Small intestine (tissue), 7 donors: ENCODE measurements around the gene ADAMTSL3. TPM values are rescaled to one million over a fixed set of nuclear protein-coding genes. Genes with fewer than 3 reads are reported as not detected.

ENCODE experiments used
- DNase-seq, 2 donors: peaks; one replicate each; pipeline versions ENCODE4 v3.0.0 to v3.0.0-alpha.2; 2013
- FAIRE-seq: peaks from 2 replicates; lab custom pipeline; 2012; peaks lifted over from hg19 to GRCh38; lab: Jason Lieb, UNC
- H3K27ac ChIP-seq, 3 donors: one replicate each; pipeline ENCODE4 v1.5.1; 2013; ENCODE audit warnings: low read length in 2 of 3, mild to moderate bottlenecking in 2 of 3, control low read depth in 1 of 3, inconsistent platforms in 1 of 3, low read depth in 1 of 3, moderate library complexity in 1 of 3
- H3K27me3 ChIP-seq, 3 donors: one replicate each; pipeline ENCODE4 v1.6.1; 2013; ENCODE audit warnings: low read length in 3 of 3, inconsistent platforms in 1 of 3; ENCODE audit not compliant: control insufficient read depth in 3 of 3, insufficient read depth in 3 of 3
- H3K36me3 ChIP-seq, 3 donors: one replicate each; pipeline ENCODE4 v1.6.1; 2013; ENCODE audit warnings: low read length in 3 of 3, inconsistent platforms in 1 of 3, low read depth in 1 of 3, mild to moderate bottlenecking in 1 of 3, moderate library complexity in 1 of 3; ENCODE audit not compliant: control insufficient read depth in 3 of 3, insufficient read depth in 2 of 3
- H3K4me1 ChIP-seq, 3 donors: one replicate each; pipeline ENCODE4 v1.6.1; 2013; ENCODE audit warnings: low read length in 2 of 3, inconsistent platforms in 1 of 3, low read depth in 1 of 3, mild to moderate bottlenecking in 1 of 3, moderate library complexity in 1 of 3; ENCODE audit not compliant: control insufficient read depth in 3 of 3, insufficient read depth in 2 of 3
- H3K4me3 ChIP-seq, 3 donors: one replicate each; pipeline ENCODE4 v1.5.1; 2013; ENCODE audit warnings: low read length in 3 of 3, control low read depth in 1 of 3, inconsistent platforms in 1 of 3, low read depth in 1 of 3, mild to moderate bottlenecking in 1 of 3, moderate library complexity in 1 of 3
- H3K9me3 ChIP-seq, 2 donors: one replicate each; pipeline ENCODE4 v1.6.1; 2013; ENCODE audit warnings: low read depth in 1 of 2, low read length in 1 of 2; ENCODE audit not compliant: control insufficient read depth in 2 of 2, insufficient read depth in 1 of 2
- WGBS, 3 donors: extraction: QIAGEN DNeasy Blood & Tissue Kit; methylation state at CpG; one replicate each; pipeline ENCODE4 v1.1.7; 2013; 5-methylcytosine and 5-hydroxymethylcytosine counted together
- polyA plus RNA-seq, 4 donors: library from polyadenylated mRNA; stranded (reverse) in 3 of 4; unstranded in 1 of 4; fragments of 200-250 nt in 3 of 4; fragments of 120-200 nt in 1 of 4; gene quantifications; one replicate each; pipeline versions ENCODE4 v1.2.1 to v1.2.3, GENCODE V29; 2013
- donor health status: healthy with polysubstance abuse.
- donor health status: control.
- donor health status: control.
- donor health status: Bipolar disorder and iron deficiency.
- donor health status: healthy.

Gene ADAMTSL3
- polyA plus RNA-seq, 4 donors = 0.22 to 1.6 (median 0.93) TPM

GRCh38 chr15:83842281-83842680 is 188.4 kb downstream of the ADAMTSL3 start:
- DNase-seq = no peak
- no peaks in the 10 kb centered on the region for H3K27me3 ChIP-seq
- no peak overlapping the region for H3K27ac ChIP-seq
- H3K4me1 ChIP-seq = no peaks in the 10 kb centered on the region
- no peaks in the 10 kb centered on the region for H3K9me3 ChIP-seq
- FAIRE-seq = no peak
- H3K4me3 ChIP-seq = no peak overlapping the region
- 49 to 60% (median 50%) methylated on average over 6 of the region's 6 CpGs for WGBS, 3 donors
- no peaks in the 10 kb centered on the region for H3K36me3 ChIP-seq

DNA sequence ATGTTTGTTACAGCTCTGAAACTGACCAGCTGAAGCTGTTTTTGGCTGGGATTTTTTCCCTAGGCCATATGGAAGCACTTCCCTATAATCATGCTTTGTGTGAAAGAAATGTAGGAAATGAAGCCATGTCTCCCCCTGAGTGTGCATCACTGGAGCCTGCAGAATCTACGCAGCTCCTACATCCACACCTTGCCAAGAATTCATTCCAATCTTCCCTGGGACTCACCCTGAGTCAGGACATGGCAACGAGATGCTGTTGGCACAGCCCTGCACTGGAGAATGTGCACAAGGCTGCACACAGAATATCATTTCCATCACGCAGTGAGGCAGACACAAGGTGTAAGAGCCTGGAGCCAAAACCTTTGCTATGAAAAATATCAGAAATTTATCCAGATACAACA is 189.5 kb downstream of the ADAMTSL3 start:
- no peaks in the 10 kb centered on the region for H3K36me3 ChIP-seq
- H3K4me3 ChIP-seq = no peak overlapping the region
- FAIRE-seq = no peak
- H3K27ac ChIP-seq = no peak overlapping the region
- 62 to 71% (median 65%) methylated on average over 3 of the region's 3 CpGs for WGBS, 3 donors
- no peak for DNase-seq
- no peaks in the 10 kb centered on the region for H3K9me3 ChIP-seq
- no peaks in the 10 kb centered on the region for H3K4me1 ChIP-seq
- no peaks in the 10 kb centered on the region for H3K27me3 ChIP-seq

DNA sequence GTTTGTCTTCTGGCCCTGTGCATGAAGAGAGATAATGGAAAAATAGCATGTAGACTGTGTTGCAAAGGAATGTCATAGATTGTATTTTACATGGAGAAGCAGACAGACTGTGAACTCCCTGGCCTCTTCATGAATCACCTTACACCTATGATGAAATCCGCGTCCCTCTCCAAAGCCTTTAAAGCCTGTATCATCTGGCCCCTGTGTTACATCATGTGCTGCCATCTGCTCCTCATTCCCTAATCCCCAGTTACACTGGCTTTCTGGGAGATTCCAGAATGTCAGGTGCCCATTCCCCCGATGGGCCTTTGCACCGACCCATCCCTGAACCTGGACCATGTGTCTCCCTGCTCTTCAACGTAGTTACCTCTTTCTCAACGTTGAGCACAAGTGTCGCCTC is 190.8 kb downstream of the ADAMTSL3 start:
- Histone ChIP-seq H3K4me1 (no peaks in the 10 kb centered on the region), H3K27ac (peak overlapping the region in 1 of 3 donors; percentile 59), H3K36me3 (no peaks in the 10 kb centered on the region), H3K27me3 (no peaks in the 10 kb centered on the region), H3K9me3 (no peaks in the 10 kb centered on the region), H3K4me3 (no peak overlapping the region)
- WGBS, 3 donors = 89 to 91% (median 90%) methylated on average over 7 of the region's 7 CpGs
- FAIRE-seq (no peak), DNase-seq (no peak)

GRCh38 chr15:83845230-83845629 is 191.3 kb downstream of the ADAMTSL3 start:
- peak overlapping the region in 1 of 3 donors; percentile 59 for H3K27ac ChIP-seq
- FAIRE-seq = no peak
- DNase-seq = no peak
- no peaks in the 10 kb centered on the region for H3K36me3 ChIP-seq
- no peak overlapping the region for H3K4me3 ChIP-seq
- no peaks in the 10 kb centered on the region for H3K9me3 ChIP-seq
- no peaks in the 10 kb centered on the region for H3K27me3 ChIP-seq
- 30 to 78% (median 57%) methylated on average over 2 of the region's 2 CpGs for WGBS, 3 donors
- no peaks in the 10 kb centered on the region for H3K4me1 ChIP-seq

GRCh38 chr15:83846847-83847246 is 192.9 kb downstream of the ADAMTSL3 start:
- 58 to 69% (median 64%) methylated on average over 3 of the region's 3 CpGs for WGBS, 3 donors
- FAIRE-seq = no peak
- Histone ChIP-seq H3K4me3 (no peak overlapping the region), H3K4me1 (no peaks in the 10 kb centered on the region), H3K9me3 (no peaks in the 10 kb centered on the region), H3K27ac (no peak overlapping the region), H3K27me3 (no peaks in the 10 kb centered on the region), H3K36me3 (no peaks in the 10 kb centered on the region)
- DNase-seq = peak in 1 of 2 donors; percentile 6

GRCh38 chr15:83848315-83849050 is 194.6 kb downstream of the ADAMTSL3 start:
- Histone ChIP-seq H3K9me3 (no peaks in the 10 kb centered on the region), H3K27me3 (no peaks in the 10 kb centered on the region), H3K4me3 (no peak overlapping the region), H3K27ac (peak overlapping the region in 1 of 3 donors; percentile 36), H3K4me1 (no peaks in the 10 kb centered on the region), H3K36me3 (no peaks in the 10 kb centered on the region)
- WGBS, 3 donors = 45 to 61% (median 58%) methylated on average over 2 of the region's 2 CpGs
- FAIRE-seq (no peak), DNase-seq (no peak)

- no peaks in the 10 kb centered on the region for H3K4me1 ChIP-seq
- 47 to 65% (median 65%) methylated on average over 5 of the region's 5 CpGs for WGBS, 3 donors
- no peak for DNase-seq
- no peaks in the 10 kb centered on the region for H3K36me3 ChIP-seq
- H3K27ac ChIP-seq = no peak overlapping the region
- H3K4me3 ChIP-seq = no peak overlapping the region
- FAIRE-seq = no peak
- no peaks in the 10 kb centered on the region for H3K9me3 ChIP-seq
- no peaks in the 10 kb centered on the region for H3K27me3 ChIP-seq
These were observed 196.1 kb downstream of the ADAMTSL3 start for GRCh38 chr15:83850015-83850414.

GRCh38 chr15:83850501-83851245 is 196.8 kb downstream of the ADAMTSL3 start:
- H3K9me3 ChIP-seq = no peaks in the 10 kb centered on the region
- DNase-seq = no peak
- no peak for FAIRE-seq
- no peak overlapping the region for H3K4me3 ChIP-seq
- H3K27ac ChIP-seq = no peak overlapping the region
- no peaks in the 10 kb centered on the region for H3K36me3 ChIP-seq
- no peaks in the 10 kb centered on the region for H3K4me1 ChIP-seq
- 70 to 71% (median 70%) methylated on average over 8 of the region's 8 CpGs for WGBS, 3 donors
- H3K27me3 ChIP-seq = no peaks in the 10 kb centered on the region
